KMS-11 (cell line): Measurements from ENCODE around the gene G6PC1.
"Not testable (repeated sequence)": the region's sequence is repeated elsewhere in the genome, so short reads cannot be mapped to it uniquely, and the experiment has no call there.

ENCODE experiments used
- H2AFZ ChIP-seq: fragments of 200-600 bp; sonication (generic); 2 replicates; pipeline ENCODE4 v1.6.1; 2016; ENCODE audit warnings: antibody characterized with exemption, mixed run types, low read depth
- H3K27ac ChIP-seq: fragments of 200-600 bp; sonication (generic); 2 replicates; pipeline ENCODE4 v1.6.1; 2016; ENCODE audit warnings: mild to moderate bottlenecking, mixed run types
- H3K27me3 ChIP-seq: fragments of 200-600 bp; sonication (generic); 2 replicates; pipeline ENCODE4 v1.6.1; 2017; ENCODE audit warnings: mild to moderate bottlenecking, low read depth, mixed run types, moderate library complexity; ENCODE audit not compliant: insufficient read depth
- H3K36me3 ChIP-seq: fragments of 200-600 bp; sonication (generic); 2 replicates; pipeline ENCODE4 v1.6.1; 2017; ENCODE audit warnings: mild to moderate bottlenecking, mixed run types; ENCODE audit not compliant: insufficient read depth
- H3K4me1 ChIP-seq: fragments of 200-600 bp; sonication (generic); 2 replicates; pipeline ENCODE4 v1.6.1; 2016; ENCODE audit warnings: mild to moderate bottlenecking, low read depth, mixed run types; ENCODE audit not compliant: poor library complexity, severe bottlenecking
- H3K4me2 ChIP-seq: fragments of 200-600 bp; sonication (generic); 2 replicates; pipeline ENCODE4 v1.7.0; 2016; ENCODE audit warnings: mild to moderate bottlenecking, mixed run types
- H3K4me3 ChIP-seq: fragments of 200-600 bp; sonication (generic); IDR thresholded peaks from 2 replicates; pipeline ENCODE4 v1.6.1; 2017; ENCODE audit warnings: low read depth, low read length, mixed read lengths; ENCODE audit not compliant: insufficient read depth
- H3K79me2 ChIP-seq: fragments of 200-600 bp; sonication (generic); 2 replicates; pipeline ENCODE4 v1.6.1; 2016; ENCODE audit warnings: low read depth, mixed run types; ENCODE audit not compliant: insufficient read depth
- H3K9ac ChIP-seq: fragments of 200-600 bp; sonication (generic); 2 replicates; pipeline ENCODE4 v1.6.1; 2016; ENCODE audit warnings: mild to moderate bottlenecking, mixed run types
- H4K20me1 ChIP-seq: fragments of 200-600 bp; sonication (generic); 2 replicates; pipeline ENCODE4 v1.6.1; 2016; ENCODE audit warnings: mild to moderate bottlenecking, mixed run types; ENCODE audit not compliant: insufficient read depth
- TF ChIP-seq, protein P1 (sequence below): fragments of 200-600 bp; sonication (generic); conservative IDR thresholded peaks from 2 replicates; pipeline ENCODE4 v1.6.1; 2017; ENCODE audit warnings: low read depth, mild to moderate bottlenecking, antibody characterized with exemption, low read length, moderate library complexity, mixed read lengths

The G6PC1 gene

DNA sequence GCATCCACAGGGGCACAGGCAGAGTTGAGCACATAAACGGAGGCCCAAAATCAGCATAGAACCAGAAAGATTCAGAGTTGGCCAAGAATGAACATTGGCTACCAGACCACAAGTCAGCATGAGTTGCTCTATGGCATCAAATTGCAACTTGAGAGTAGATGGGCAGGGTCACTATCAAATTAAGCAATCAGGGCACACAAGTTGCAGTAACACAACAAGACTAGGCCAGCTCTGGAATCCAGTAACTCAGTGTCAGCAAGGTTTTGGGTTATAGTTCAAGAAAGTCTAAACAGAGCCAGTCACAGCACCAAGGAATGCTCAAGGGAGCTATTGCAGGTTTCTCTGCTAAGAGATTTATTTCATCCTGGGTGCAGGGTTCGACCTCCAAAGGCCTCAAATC is 12.9 kb downstream of the G6PC1 start:
- H3K27ac ChIP-seq = no peak overlapping the region

DNA sequence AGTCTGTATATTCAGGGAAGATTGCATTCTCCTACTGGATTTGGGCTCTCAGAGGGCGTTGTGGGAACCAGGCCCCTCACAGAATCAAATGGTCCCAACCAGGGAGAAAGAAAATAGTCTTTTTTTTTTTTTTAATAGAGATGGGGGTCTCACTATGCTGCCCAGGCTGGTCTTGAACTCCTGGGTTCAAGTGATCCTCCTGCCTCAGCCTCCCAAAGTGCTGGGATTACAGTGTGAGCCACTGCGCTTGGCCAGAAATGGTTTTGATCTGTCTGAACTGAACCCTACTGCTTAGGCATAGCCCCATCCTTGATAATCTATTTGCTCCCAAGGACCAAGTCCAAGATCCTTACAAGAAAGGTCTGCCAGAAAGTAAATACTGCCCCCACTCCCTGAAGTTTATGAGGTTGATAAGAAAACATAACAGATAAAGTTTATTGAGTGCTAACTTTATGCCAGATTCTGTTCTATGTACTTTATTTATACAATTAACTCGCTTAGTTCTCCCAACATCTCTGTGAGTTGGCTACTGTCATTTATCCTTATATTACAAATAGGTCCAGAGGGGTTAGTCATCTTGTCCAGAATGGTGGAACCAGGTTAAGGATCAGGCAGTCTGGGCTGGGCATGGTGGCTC is 13.5 kb downstream of the G6PC1 start:
- Histone ChIP-seq H4K20me1 (no peaks in the 10 kb centered on the region), H3K9ac (no peak overlapping the region), H2AFZ (no peak overlapping the region)

More for the DNA sequence above, 12.9 kb downstream of the G6PC1 start:
- no peak overlapping the region for H3K9ac ChIP-seq
- H3K79me2 ChIP-seq = no peaks in the 10 kb centered on the region
- H4K20me1 ChIP-seq = no peaks in the 10 kb centered on the region
- peaks cover 45% of the 10 kb centered on the region for H3K4me1 ChIP-seq
- TF ChIP-seq, protein P1, sequence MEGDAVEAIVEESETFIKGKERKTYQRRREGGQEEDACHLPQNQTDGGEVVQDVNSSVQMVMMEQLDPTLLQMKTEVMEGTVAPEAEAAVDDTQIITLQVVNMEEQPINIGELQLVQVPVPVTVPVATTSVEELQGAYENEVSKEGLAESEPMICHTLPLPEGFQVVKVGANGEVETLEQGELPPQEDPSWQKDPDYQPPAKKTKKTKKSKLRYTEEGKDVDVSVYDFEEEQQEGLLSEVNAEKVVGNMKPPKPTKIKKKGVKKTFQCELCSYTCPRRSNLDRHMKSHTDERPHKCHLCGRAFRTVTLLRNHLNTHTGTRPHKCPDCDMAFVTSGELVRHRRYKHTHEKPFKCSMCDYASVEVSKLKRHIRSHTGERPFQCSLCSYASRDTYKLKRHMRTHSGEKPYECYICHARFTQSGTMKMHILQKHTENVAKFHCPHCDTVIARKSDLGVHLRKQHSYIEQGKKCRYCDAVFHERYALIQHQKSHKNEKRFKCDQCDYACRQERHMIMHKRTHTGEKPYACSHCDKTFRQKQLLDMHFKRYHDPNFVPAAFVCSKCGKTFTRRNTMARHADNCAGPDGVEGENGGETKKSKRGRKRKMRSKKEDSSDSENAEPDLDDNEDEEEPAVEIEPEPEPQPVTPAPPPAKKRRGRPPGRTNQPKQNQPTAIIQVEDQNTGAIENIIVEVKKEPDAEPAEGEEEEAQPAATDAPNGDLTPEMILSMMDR = no peak
- H3K4me2 ChIP-seq = no peak overlapping the region
- H3K27me3 ChIP-seq = no peaks in the 10 kb centered on the region
- no peaks in the 10 kb centered on the region for H3K36me3 ChIP-seq
- no peak overlapping the region for H3K4me3 ChIP-seq
- H2AFZ ChIP-seq = no peak overlapping the region

DNA sequence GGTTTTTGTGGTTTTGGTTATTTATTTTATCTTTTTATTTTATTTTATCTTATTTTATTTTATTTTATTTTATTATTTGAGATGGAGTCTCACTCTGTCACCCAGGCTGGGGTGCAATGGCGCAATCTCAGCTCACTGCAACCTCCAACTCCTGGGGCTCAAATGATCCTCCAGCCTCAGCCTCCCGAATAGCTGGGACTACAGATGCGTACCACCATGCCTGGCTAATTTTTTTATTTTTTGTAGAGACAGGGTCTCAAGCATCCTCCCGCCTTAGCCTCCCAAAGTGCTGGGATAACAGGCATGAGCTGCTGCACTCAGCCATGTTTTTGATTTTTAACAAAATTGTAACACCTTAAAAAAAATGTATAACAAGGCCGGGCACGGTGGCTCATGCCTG is 14.7 kb downstream of the G6PC1 start:
- H3K27ac ChIP-seq, H4K20me1 ChIP-seq, H3K4me2 ChIP-seq, H2AFZ ChIP-seq, H3K36me3 ChIP-seq, H3K27me3 ChIP-seq, H3K9ac ChIP-seq, H3K4me3 ChIP-seq, H3K79me2 ChIP-seq: not testable (repeated sequence)
- H3K4me1 ChIP-seq = peaks cover 45% of the 10 kb centered on the region

More for the DNA sequence above, 13.5 kb downstream of the G6PC1 start:
- no peak overlapping the region for H3K4me3 ChIP-seq
- peaks cover 45% of the 10 kb centered on the region for H3K4me1 ChIP-seq
- no peak overlapping the region for H3K27ac ChIP-seq
- H3K36me3 ChIP-seq = no peaks in the 10 kb centered on the region
- no peaks in the 10 kb centered on the region for H3K27me3 ChIP-seq
- no peak overlapping the region for H3K4me2 ChIP-seq
- no peaks in the 10 kb centered on the region for H3K79me2 ChIP-seq
- TF ChIP-seq, protein P1 = no peak

DNA sequence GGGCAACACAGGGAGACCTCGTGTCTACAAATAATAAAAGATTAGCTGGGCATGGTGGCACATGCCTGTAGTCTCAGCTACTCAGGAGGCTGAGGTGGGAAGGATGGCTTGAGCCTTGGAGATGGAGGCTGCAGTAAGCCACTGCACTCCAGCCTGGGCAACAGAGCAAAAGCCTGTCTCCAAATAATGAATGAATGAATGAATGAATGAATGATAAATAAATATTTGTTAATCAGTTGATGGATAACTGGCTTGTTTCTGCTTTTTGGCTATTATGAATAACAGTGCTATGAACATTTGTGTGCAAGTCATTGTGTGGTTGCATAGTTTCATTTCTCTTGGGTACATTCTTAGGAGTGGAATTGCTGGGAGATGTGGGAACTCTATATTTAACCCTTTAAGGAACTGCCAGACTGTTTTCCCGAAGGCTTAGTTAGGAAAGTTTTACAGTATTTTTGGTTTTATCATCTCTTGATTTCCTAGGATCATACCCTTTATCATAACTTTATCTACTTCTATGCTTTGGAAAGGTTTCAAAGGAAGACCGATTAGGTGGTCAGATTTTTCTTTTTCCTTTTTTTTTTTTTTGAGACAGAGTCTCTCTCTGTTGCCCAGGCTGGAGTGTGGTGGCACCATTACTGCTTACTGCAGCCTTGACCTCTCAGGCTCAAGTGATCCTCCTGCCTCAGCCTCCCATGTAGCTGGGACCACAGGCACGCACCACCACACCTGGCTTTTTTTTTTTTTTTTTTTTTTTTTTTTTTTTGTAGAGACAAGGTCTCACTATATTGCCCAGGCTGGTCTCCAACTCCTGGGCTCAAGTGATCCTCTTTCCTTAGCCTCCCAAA is 16.0 kb downstream of the G6PC1 start:
- H2AFZ ChIP-seq, H3K79me2 ChIP-seq, H4K20me1 ChIP-seq, H3K27ac ChIP-seq, H3K4me3 ChIP-seq, H3K27me3 ChIP-seq, H3K36me3 ChIP-seq, H3K4me2 ChIP-seq, H3K9ac ChIP-seq: not testable (repeated sequence)
- peaks cover 56% of the 10 kb centered on the region for H3K4me1 ChIP-seq

DNA sequence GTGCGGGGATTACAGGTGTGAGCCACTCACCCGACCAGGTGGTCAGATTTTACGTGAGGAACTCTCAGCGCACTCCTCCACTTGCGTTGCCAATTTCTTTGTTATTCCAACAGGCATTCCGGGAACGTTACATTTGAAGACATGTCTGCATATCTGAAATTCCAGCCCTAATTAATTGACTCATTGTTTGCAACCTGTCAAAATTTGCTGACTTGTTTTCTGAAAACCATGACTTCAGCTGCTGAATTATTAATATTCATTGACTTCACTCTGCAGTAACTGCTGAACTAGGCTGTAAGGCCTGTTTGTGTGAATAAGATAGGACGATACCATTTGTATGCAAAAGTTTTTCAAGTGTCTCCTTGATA is 16.6 kb downstream of the G6PC1 start:
- Histone ChIP-seq H3K36me3 (no peaks in the 10 kb centered on the region), H4K20me1 (no peaks in the 10 kb centered on the region), H3K9ac (no peak overlapping the region), H3K27me3 (no peaks in the 10 kb centered on the region), H3K79me2 (no peaks in the 10 kb centered on the region), H3K4me2 (no peak overlapping the region), H3K4me3 (no peak overlapping the region), H3K4me1 (peaks cover 60% of the 10 kb centered on the region), H3K27ac (no peak overlapping the region), H2AFZ (no peak overlapping the region)
- TF ChIP-seq, protein P1 = no peak
